HG03460 (cell line): ENCODE data around the gene OTUB2.

ENCODE experiments used
- ATAC-seq: cut with Tn5 transposase; IDR thresholded peaks from one replicate; pipeline ENCODE4 v1.9.1; 2021; ENCODE audit not compliant: unreplicated experiment

The OTUB2 gene

GRCh38 chr14:94020267-94020666, 5.9 kb upstream of the OTUB2 start:
- ATAC-seq, result no peak

GRCh38 chr14:94021001-94021400, 5.1 kb upstream of the OTUB2 start:
- no peak for ATAC-seq

GRCh38 chr14:94021416-94022157, 4.6 kb upstream of the OTUB2 start:
- no peak for ATAC-seq

GRCh38 chr14:94022532-94023411, 3.4 kb upstream of the OTUB2 start:
- ATAC-seq, result no peak

GRCh38 chr14:94024549-94024948, 1.6 kb upstream of the OTUB2 start:
- no peak for ATAC-seq

- ATAC-seq, result no peak
Observed at GRCh38 chr14:94025720-94026119, 420 bp upstream of the OTUB2 start.

- ATAC-seq, result no peak
Observed at GRCh38 chr14:94026889-94027469, 839 bp downstream of the OTUB2 start.

GRCh38 chr14:94027566-94028449, 1.7 kb downstream of the OTUB2 start:
- no peak for ATAC-seq

- no peak for ATAC-seq
Observed at GRCh38 chr14:94028450-94028826, 2.3 kb downstream of the OTUB2 start.

- ATAC-seq, result no peak
Observed at GRCh38 chr14:94029265-94029664, 3.1 kb downstream of the OTUB2 start.

GRCh38 chr14:94029671-94030203, 3.6 kb downstream of the OTUB2 start:
- no peak for ATAC-seq

GRCh38 chr14:94030571-94030970, 4.4 kb downstream of the OTUB2 start:
- ATAC-seq, result no peak

GRCh38 chr14:94031161-94031882, 5.2 kb downstream of the OTUB2 start:
- no peak for ATAC-seq

GRCh38 chr14:94031883-94032279, 5.7 kb downstream of the OTUB2 start:
- ATAC-seq, result no peak

- ATAC-seq, result no peak
Observed at GRCh38 chr14:94034886-94035285, 8.7 kb downstream of the OTUB2 start.

- ATAC-seq, result peak; percentile 93
Observed at GRCh38 chr14:94036313-94037167, 10.4 kb downstream of the OTUB2 start.

GRCh38 chr14:94037954-94038353, 11.8 kb downstream of the OTUB2 start:
- no peak for ATAC-seq

GRCh38 chr14:94038510-94038909, 12.4 kb downstream of the OTUB2 start:
- ATAC-seq, result no peak
